ENCODE data around the gene ZNF365.

Gene ZNF365

DNA sequence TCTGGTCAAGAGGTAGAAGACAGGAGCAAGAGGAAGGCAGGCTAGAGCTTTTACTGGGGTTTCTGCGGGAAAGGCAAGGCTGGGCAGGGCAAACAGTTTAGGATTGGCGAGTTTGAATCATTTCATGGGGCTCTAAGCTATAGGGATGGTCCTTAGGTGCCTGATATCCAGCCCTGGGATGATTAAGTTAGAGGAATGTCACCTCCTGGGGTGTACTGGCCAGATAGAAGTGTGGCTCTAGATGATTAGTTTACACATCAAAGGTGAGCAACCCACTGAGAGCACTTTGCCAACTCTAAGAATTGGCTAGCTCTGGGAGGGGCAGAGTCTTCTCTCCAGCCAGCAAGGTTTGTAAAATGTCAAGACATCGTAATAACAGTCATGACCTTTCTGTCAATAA is 52.4 kb downstream of the ZNF365 start (continued):
- TF ChIP-seq, protein P1, sequence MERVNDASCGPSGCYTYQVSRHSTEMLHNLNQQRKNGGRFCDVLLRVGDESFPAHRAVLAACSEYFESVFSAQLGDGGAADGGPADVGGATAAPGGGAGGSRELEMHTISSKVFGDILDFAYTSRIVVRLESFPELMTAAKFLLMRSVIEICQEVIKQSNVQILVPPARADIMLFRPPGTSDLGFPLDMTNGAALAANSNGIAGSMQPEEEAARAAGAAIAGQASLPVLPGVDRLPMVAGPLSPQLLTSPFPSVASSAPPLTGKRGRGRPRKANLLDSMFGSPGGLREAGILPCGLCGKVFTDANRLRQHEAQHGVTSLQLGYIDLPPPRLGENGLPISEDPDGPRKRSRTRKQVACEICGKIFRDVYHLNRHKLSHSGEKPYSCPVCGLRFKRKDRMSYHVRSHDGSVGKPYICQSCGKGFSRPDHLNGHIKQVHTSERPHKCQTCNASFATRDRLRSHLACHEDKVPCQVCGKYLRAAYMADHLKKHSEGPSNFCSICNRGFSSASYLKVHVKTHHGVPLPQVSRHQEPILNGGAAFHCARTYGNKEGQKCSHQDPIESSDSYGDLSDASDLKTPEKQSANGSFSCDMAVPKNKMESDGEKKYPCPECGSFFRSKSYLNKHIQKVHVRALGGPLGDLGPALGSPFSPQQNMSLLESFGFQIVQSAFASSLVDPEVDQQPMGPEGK (CRISPR knock-in tag; IDR thresholded peaks at IDR 0.05; ENCODE audit: borderline replicate concordance) = no peak
- TF ChIP-seq ARNTL (CRISPR knock-in tag; IDR thresholded peaks at IDR 0.05; ENCODE audit: borderline replicate concordance, low read depth) = no peak
- TF ChIP-seq GLIS3 (CRISPR knock-in tag; IDR thresholded peaks at IDR 0.05) = no peak
- no peak for TF ChIP-seq CSDC2 (CRISPR knock-in tag; IDR thresholded peaks at IDR 0.05)
- no peak for TF ChIP-seq ESRRG (CRISPR knock-in tag; IDR thresholded peaks at IDR 0.05)
- no peak for TF ChIP-seq PPARA (CRISPR knock-in tag; IDR thresholded peaks at IDR 0.05; ENCODE audit: borderline replicate concordance)
- TF ChIP-seq SNAI2 (CRISPR knock-in tag; IDR thresholded peaks at IDR 0.05) = no peak
- no peak for TF ChIP-seq RARB (CRISPR knock-in tag; IDR thresholded peaks at IDR 0.05)

DNA sequence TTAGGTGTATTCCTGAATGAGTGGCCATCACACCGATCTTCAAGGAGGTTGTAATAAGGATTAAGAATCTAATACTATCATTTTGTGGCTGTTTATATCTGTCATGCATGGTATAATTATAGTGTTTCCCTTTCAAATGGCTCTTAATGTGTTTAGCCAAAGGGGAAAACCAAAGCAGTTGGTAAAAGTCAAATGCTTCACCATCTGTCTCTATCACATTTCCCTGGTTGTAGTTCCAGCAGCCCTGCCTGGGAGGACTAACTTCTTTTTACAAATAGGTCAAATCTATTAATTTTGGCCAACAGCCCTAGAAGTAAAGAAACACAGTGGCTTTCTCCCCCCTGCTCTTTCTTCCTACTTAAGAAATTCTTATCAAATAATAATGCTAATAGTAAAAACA is 56.7 kb downstream of the ZNF365 start:
- no peak for ATAC-seq

DNA sequence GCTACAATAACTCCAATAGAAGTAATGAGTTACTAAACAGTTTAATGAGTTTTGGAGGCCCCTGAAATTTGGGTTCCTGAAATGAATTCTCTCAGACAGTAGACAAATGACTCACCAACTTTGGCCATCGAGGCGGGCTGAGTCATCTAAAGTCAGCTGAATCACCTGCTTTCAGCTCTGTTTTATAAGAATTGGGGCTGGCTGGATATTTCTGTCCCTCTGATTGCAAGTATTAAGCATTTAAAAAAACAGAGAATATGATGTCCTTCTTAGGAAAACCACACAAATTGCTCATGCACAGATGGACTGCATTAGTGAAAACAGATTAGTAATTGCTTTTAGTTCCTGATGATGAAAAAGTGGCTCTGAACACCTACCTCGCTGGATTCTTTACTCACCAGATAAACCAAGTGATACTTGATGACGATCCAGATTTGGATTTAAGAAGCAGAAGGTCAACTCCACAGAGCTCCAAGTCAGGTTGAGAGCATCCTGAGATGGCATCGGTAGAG is 59.1 kb downstream of the ZNF365 start:
- TF ChIP-seq GLIS3 (CRISPR knock-in tag; IDR thresholded peaks at IDR 0.05) = no peak
- no peak for TF ChIP-seq ZNF70 (CRISPR knock-in tag; IDR thresholded peaks at IDR 0.05)
- TF ChIP-seq, protein P2, sequence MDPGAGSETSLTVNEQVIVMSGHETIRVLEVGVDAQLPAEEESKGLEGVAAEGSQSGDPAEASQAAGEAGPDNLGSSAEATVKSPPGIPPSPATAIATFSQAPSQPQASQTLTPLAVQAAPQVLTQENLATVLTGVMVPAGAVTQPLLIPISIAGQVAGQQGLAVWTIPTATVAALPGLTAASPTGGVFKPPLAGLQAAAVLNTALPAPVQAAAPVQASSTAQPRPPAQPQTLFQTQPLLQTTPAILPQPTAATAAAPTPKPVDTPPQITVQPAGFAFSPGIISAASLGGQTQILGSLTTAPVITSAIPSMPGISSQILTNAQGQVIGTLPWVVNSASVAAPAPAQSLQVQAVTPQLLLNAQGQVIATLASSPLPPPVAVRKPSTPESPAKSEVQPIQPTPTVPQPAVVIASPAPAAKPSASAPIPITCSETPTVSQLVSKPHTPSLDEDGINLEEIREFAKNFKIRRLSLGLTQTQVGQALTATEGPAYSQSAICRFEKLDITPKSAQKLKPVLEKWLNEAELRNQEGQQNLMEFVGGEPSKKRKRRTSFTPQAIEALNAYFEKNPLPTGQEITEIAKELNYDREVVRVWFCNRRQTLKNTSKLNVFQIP (CRISPR knock-in tag; IDR thresholded peaks at IDR 0.05; ENCODE audit: borderline replicate concordance, low read depth) = no peak
- peak; percentile 66; the same call in 1 of the 2 replicates for TF ChIP-seq ZC3H10 (CRISPR knock-in tag; IDR thresholded peaks at IDR 0.05)
- peak; percentile 84 for TF ChIP-seq ISL1 (CRISPR knock-in tag; IDR thresholded peaks at IDR 0.05)
- no peak for TF ChIP-seq RARB (CRISPR knock-in tag; IDR thresholded peaks at IDR 0.05)
- TF ChIP-seq, protein P3, sequence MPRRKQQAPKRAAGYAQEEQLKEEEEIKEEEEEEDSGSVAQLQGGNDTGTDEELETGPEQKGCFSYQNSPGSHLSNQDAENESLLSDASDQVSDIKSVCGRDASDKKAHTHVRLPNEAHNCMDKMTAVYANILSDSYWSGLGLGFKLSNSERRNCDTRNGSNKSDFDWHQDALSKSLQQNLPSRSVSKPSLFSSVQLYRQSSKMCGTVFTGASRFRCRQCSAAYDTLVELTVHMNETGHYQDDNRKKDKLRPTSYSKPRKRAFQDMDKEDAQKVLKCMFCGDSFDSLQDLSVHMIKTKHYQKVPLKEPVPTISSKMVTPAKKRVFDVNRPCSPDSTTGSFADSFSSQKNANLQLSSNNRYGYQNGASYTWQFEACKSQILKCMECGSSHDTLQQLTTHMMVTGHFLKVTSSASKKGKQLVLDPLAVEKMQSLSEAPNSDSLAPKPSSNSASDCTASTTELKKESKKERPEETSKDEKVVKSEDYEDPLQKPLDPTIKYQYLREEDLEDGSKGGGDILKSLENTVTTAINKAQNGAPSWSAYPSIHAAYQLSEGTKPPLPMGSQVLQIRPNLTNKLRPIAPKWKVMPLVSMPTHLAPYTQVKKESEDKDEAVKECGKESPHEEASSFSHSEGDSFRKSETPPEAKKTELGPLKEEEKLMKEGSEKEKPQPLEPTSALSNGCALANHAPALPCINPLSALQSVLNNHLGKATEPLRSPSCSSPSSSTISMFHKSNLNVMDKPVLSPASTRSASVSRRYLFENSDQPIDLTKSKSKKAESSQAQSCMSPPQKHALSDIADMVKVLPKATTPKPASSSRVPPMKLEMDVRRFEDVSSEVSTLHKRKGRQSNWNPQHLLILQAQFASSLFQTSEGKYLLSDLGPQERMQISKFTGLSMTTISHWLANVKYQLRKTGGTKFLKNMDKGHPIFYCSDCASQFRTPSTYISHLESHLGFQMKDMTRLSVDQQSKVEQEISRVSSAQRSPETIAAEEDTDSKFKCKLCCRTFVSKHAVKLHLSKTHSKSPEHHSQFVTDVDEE (CRISPR knock-in tag; IDR thresholded peaks at IDR 0.05) = no peak
- TF ChIP-seq, protein P1 (CRISPR knock-in tag; IDR thresholded peaks at IDR 0.05; ENCODE audit: borderline replicate concordance) = 0 out of 2 replicates have a peak, but pooled peaks have one; percentile 50
- TF ChIP-seq TCF4 (CRISPR knock-in tag; IDR thresholded peaks at IDR 0.05; ENCODE audit: borderline replicate concordance) = no peak
- TF ChIP-seq TOX (CRISPR knock-in tag; IDR thresholded peaks at IDR 0.05; ENCODE audit: borderline replicate concordance) = peak; percentile 40; the same call in 1 of the 2 replicates
- TF ChIP-seq, protein P4, sequence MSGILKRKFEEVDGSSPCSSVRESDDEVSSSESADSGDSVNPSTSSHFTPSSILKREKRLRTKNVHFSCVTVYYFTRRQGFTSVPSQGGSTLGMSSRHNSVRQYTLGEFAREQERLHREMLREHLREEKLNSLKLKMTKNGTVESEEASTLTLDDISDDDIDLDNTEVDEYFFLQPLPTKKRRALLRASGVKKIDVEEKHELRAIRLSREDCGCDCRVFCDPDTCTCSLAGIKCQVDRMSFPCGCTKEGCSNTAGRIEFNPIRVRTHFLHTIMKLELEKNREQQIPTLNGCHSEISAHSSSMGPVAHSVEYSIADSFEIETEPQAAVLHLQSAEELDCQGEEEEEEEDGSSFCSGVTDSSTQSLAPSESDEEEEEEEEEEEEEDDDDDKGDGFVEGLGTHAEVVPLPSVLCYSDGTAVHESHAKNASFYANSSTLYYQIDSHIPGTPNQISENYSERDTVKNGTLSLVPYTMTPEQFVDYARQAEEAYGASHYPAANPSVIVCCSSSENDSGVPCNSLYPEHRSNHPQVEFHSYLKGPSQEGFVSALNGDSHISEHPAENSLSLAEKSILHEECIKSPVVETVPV (CRISPR knock-in tag; IDR thresholded peaks at IDR 0.05) = no peak
- no peak for TF ChIP-seq ZFP30 (CRISPR knock-in tag; IDR thresholded peaks at IDR 0.05)
- ATAC-seq = peak; percentile 87

More for the DNA sequence above, 56.7 kb downstream of the ZNF365 start:
- TF ChIP-seq OSR1 (CRISPR knock-in tag; IDR thresholded peaks at IDR 0.05) (no peak), ZNF565 (CRISPR knock-in tag; conservative IDR thresholded peaks at IDR 0.05; ENCODE audit: low read depth) (no peak), PPARA (CRISPR knock-in tag; IDR thresholded peaks at IDR 0.05; ENCODE audit: borderline replicate concordance) (no peak), TOX (CRISPR knock-in tag; IDR thresholded peaks at IDR 0.05; ENCODE audit: borderline replicate concordance) (no peak), ZFP3 (CRISPR knock-in tag; IDR thresholded peaks at IDR 0.05) (no peak), SNAI2 (CRISPR knock-in tag; IDR thresholded peaks at IDR 0.05) (no peak)
- TF ChIP-seq, protein P3 (CRISPR knock-in tag; IDR thresholded peaks at IDR 0.05) = no peak
